Erythroblast (primary cell): Measurements from ENCODE around the gene RALGDS.

Experiments
- GATA1 ChIP-seq: IDR thresholded peaks from 2 replicates; pipeline ENCODE4 v1.6.1; 2011; ENCODE audit warnings: low read depth, mild to moderate bottlenecking, control low read depth, low read length, moderate library complexity
- POLR2A ChIP-seq: IDR thresholded peaks from 2 replicates; pipeline ENCODE4 v1.6.1; 2011; ENCODE audit warnings: mild to moderate bottlenecking, low read length

GRCh38 chr9:133133681-133134387, 12.8 kb upstream of the RALGDS start:
- peak; percentile 52 for TF ChIP-seq POLR2A
- TF ChIP-seq GATA1, result no peak
